Measurements from ENCODE around the gene TMEM201. TPM values are rescaled to one million over a fixed set of nuclear protein-coding genes. Genes with fewer than 3 reads are reported as not detected.

TMEM201 gene
- total and polyA plus RNA-seq, 2 experiments from 2014 or later: 25.0 to 28.0 TPM

DNA sequence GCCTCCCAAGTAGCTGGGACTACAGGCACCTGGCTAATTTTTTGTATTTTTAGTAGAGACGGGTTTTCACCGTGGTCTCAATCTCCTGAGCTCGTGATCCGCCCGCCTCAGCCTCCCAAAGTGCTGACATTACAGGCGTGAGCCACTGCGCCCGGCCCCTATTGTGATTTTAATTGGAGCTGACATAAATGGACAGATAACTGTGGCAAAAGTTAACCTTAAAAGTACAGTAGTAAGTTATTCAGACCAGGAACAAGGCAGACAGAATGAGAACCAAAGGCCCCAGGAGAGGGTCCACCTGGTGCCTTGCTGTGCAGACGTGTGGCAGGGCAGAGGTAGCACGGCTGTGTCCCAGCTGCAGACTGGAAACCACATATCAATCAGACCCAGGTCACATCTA, 11.0 kb downstream of the TMEM201 start:
- peaks cover 34% of the 10 kb centered on the region for H3K36me3 ChIP-seq
- no peak overlapping the region for H3K27ac ChIP-seq

DNA sequence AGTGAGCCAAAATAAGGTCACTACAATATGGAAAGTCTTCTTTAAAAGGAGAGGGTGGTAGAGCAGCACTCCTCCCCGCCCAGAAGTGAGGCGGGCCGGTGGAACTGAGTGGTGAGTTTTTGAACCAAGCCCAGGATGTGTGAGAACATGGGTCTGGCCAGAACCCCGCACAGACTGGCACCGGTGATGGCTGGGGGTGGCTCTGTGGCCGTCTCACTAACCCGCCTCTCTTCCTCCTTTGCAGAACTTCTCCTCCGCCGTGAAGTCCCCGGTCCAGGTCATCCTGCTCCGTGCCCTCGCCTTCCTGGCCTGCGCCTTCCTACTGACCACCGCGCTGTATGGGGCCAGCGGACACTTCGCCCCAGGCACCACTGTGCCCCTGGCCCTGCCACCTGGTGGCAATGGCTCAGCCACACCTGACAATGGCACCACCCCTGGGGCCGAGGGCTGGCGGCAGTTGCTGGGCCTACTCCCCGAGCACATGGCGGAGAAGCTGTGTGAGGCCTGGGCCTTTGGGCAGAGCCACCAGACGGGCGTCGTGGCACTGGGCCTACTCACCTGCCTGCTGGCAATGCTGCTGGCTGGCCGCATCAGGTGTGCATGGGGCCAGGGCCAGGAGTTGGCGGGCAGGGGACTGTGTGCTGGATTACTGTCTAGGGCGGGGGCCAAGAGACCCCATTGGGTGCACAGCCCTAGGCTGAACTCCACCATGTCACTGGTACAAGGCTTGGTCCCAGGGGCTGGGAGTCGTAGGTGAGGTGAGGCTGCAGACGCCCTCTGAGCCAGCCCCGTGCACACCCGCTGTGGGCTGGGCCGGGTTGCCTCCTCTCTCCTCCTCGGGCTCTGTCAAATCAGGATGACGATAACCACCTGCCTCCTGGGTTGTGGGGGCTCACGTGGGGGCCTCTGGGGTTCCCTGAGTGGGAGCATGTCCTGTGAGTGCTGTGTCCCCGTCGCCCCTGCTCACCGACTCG, 12.4 kb downstream of the TMEM201 start:
- Histone ChIP-seq H3K4me1 (ENCODE audit: low read depth) (no peaks in the 10 kb centered on the region), H3K27ac (no peak overlapping the region), H3K9me3 (ENCODE audit: low read depth) (no peaks in the 10 kb centered on the region), H3K27me3 (no peaks in the 10 kb centered on the region), H3K4me3 (no peak overlapping the region), H3K36me3 (peaks cover 34% of the 10 kb centered on the region)
- TF ChIP-seq, protein P1, sequence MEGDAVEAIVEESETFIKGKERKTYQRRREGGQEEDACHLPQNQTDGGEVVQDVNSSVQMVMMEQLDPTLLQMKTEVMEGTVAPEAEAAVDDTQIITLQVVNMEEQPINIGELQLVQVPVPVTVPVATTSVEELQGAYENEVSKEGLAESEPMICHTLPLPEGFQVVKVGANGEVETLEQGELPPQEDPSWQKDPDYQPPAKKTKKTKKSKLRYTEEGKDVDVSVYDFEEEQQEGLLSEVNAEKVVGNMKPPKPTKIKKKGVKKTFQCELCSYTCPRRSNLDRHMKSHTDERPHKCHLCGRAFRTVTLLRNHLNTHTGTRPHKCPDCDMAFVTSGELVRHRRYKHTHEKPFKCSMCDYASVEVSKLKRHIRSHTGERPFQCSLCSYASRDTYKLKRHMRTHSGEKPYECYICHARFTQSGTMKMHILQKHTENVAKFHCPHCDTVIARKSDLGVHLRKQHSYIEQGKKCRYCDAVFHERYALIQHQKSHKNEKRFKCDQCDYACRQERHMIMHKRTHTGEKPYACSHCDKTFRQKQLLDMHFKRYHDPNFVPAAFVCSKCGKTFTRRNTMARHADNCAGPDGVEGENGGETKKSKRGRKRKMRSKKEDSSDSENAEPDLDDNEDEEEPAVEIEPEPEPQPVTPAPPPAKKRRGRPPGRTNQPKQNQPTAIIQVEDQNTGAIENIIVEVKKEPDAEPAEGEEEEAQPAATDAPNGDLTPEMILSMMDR (IDR thresholded peaks at IDR 0.05; ENCODE audit: low read depth, low read length): no peak
- DNase-seq (ENCODE audit: low read depth in 1 of 2, low spot score in 1 of 2): no peak

More for the DNA sequence above, 11.0 kb downstream of the TMEM201 start:
- Histone ChIP-seq H3K27me3 (no peaks in the 10 kb centered on the region), H3K4me3 (no peak overlapping the region), H3K4me1 (ENCODE audit: low read depth) (no peaks in the 10 kb centered on the region), H3K9me3 (ENCODE audit: low read depth) (no peaks in the 10 kb centered on the region)
- no peak for DNase-seq (ENCODE audit: low read depth in 1 of 2, low spot score in 1 of 2)
- TF ChIP-seq, protein P1 (IDR thresholded peaks at IDR 0.05; ENCODE audit: low read depth, low read length): no peak

DNA sequence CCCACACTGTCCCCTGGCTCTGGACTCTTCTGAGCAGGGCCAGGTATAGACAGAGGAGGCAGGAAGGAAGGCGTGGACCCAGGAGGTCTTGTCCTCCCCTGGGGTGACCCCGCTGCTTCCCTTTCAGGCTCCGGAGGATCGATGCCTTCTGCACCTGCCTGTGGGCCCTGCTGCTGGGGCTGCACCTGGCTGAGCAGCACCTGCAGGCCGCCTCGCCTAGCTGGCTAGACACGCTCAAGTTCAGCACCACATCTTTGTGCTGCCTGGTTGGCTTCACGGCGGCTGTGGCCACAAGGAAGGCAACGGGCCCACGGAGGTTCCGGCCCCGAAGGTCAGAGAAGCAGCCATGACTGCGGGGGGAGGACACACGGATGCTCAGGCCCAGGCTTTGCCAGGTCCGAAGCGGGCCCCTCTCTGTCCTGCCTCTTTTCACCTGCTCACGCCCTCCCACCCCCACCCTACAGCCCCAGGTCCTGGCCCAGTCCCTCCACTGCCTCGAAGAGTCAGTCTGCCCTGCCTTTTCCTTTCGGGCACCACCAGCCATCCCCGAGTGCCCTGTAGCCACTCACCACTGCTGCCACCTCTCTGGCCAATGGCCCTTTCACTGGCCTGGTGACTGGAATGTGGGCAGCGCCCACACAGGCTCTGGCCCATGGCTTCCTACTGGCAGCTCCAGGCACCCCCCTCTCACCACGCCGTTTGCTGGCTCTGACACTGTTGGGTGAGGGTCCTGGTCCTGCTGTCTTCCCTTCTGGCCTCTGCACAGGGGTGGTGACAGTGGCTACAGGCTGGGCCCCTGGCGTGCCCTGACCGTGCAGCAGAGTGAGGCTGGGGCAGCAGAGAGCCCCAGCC, 13.5 kb downstream of the TMEM201 start:
- Histone ChIP-seq H3K36me3 (peaks cover 34% of the 10 kb centered on the region), H3K27me3 (no peaks in the 10 kb centered on the region), H3K4me1 (ENCODE audit: low read depth) (no peaks in the 10 kb centered on the region), H3K27ac (no peak overlapping the region), H3K4me3 (no peak overlapping the region), H3K9me3 (ENCODE audit: low read depth) (no peaks in the 10 kb centered on the region)
- DNase-seq (ENCODE audit: low read depth in 1 of 2, low spot score in 1 of 2): no peak
- TF ChIP-seq, protein P1 (IDR thresholded peaks at IDR 0.05; ENCODE audit: low read depth, low read length): no peak

DNA sequence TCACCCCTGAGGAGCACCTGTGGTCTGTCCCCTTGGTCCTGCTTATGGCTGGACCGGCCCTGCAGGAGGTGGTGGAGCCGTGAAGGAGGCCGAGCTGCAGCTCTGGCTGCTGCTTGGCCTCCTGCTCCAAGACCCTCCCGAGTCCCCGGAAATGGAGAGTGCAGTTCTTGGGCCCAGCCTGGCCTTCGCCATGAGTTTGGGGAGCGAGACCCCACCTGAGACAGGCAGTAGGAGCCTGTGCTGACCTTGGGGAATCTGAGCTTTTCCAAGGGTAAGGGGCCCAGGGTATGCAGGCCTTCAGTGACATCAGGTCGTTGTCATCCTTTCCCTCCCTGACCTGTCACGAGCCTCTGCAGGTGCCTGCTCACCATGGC, 14.1 kb downstream of the TMEM201 start:
- DNase-seq (ENCODE audit: low read depth in 1 of 2, low spot score in 1 of 2): no peak
- Histone ChIP-seq H3K4me3 (no peak overlapping the region), H3K27me3 (no peaks in the 10 kb centered on the region), H3K9me3 (ENCODE audit: low read depth) (no peaks in the 10 kb centered on the region), H3K4me1 (ENCODE audit: low read depth) (no peaks in the 10 kb centered on the region), H3K27ac (no peak overlapping the region), H3K36me3 (peaks cover 35% of the 10 kb centered on the region)
- TF ChIP-seq, protein P1 (IDR thresholded peaks at IDR 0.05; ENCODE audit: low read depth, low read length): no peak

DNA sequence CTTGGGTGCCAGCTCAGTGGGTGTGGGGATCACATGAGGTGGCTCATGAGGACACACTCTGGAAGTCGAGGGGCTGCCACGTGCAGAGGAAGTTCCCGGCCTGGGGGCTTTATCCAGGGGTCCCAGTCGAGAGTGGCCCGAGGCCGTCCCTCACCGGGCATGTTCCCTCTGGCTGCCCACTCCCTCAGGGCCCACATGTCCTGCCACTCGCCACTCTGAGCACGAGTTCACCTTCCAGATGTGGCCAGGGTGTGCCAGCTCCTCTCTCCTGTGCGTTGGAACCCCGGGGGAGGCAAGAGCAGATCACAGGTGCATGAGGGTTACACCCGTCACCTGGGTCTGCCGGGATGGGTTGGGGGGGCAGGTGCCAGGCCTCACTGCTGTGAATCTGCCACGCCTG, 14.6 kb downstream of the TMEM201 start:
- Histone ChIP-seq H3K4me1 (ENCODE audit: low read depth) (no peaks in the 10 kb centered on the region), H3K4me3 (no peak overlapping the region), H3K27ac (no peak overlapping the region), H3K9me3 (ENCODE audit: low read depth) (no peaks in the 10 kb centered on the region), H3K27me3 (no peaks in the 10 kb centered on the region), H3K36me3 (peaks cover 37% of the 10 kb centered on the region)
- no peak for DNase-seq (ENCODE audit: low read depth in 1 of 2, low spot score in 1 of 2)
- TF ChIP-seq, protein P1 (IDR thresholded peaks at IDR 0.05; ENCODE audit: low read depth, low read length): no peak

Data from cardiac muscle cell (in vitro differentiated cells and primary cell).